A673 (cell line): ENCODE measurements around the gene GIPC2. TPM values are rescaled to one million over a fixed set of nuclear protein-coding genes. Genes with fewer than 3 reads are reported as not detected.
A peak's percentile ranks its signal among the peaks of the same experiment; 100 is the strongest.

Experiments used
- BruUV-seq: library from RNA; stranded (reverse); fragments of 400-500 nt; replicated peaks from 2 replicates; lab custom pipeline; 2021; lab: Mats Ljungman, UMichigan
- CTCF ChIA-PET: fragments of 300-600 bp; sonication (Branson Sonifier 250); formaldehyde crosslinking; loops from one replicate; lab custom pipeline; 2022; ENCODE audit warnings: antibody characterized with exemption; lab: Charles Lee
- POLR2A ChIA-PET: fragments of 300-600 bp; sonication (Branson Sonifier 250); formaldehyde crosslinking; loops from one replicate; lab custom pipeline; 2022; ENCODE audit warnings: antibody characterized with exemption; ENCODE audit not compliant: low non-redundant PET; lab: Charles Lee
- DNase-seq: peaks from one replicate; pipeline ENCODE4 v3.0.0-alpha.2; 2015; ENCODE audit warnings: low spot score
- H3K27ac ChIP-seq: fragments of 200-600 bp; sonication (generic); 2 replicates; pipeline ENCODE4 v1.5.1; 2016; ENCODE audit warnings: mixed run types, low read depth, mild to moderate bottlenecking, mixed read lengths, antibody characterized with exemption, low read length; ENCODE audit not compliant: poor library complexity, severe bottlenecking
- H3K27me3 ChIP-seq: fragments of 200-600 bp; sonication (generic); replicated peaks from 2 replicates; pipeline ENCODE4 v1.6.1; 2017; ENCODE audit warnings: mixed run types, low read depth, mild to moderate bottlenecking, mixed read lengths, antibody characterized with exemption, low read length; ENCODE audit not compliant: insufficient read depth, poor library complexity
- H3K36me3 ChIP-seq: fragments of 200-600 bp; sonication (generic); 2 replicates; pipeline ENCODE4 v1.6.1; 2016; ENCODE audit warnings: mixed run types, mild to moderate bottlenecking, mixed read lengths, antibody characterized with exemption, low read length; ENCODE audit not compliant: insufficient read depth, poor library complexity, severe bottlenecking
- H3K4me1 ChIP-seq: fragments of 200-600 bp; sonication (generic); 2 replicates; pipeline ENCODE4 v1.6.1; 2017; ENCODE audit warnings: mixed run types, mild to moderate bottlenecking, mixed read lengths, antibody characterized with exemption, low read length; ENCODE audit not compliant: insufficient read depth, poor library complexity, severe bottlenecking
- H3K4me3 ChIP-seq: fragments of 200-600 bp; sonication (generic); 2 replicates; pipeline ENCODE4 v1.5.1; 2016; ENCODE audit warnings: low read depth, mixed run types, mild to moderate bottlenecking, mixed read lengths, low read length; ENCODE audit not compliant: poor library complexity, severe bottlenecking
- H3K9me3 ChIP-seq: fragments of 200-600 bp; sonication (generic); 2 replicates; pipeline ENCODE4 v1.6.1; 2016; ENCODE audit warnings: mixed run types, low read depth, mild to moderate bottlenecking, mixed read lengths, antibody characterized with exemption, low read length; ENCODE audit not compliant: poor library complexity, severe bottlenecking
- EZH2 ChIP-seq: fragments of 200-600 bp; sonication (generic); IDR thresholded peaks from 2 replicates; pipeline ENCODE4 v1.6.1; 2017; ENCODE audit warnings: borderline replicate concordance, low read depth, mild to moderate bottlenecking, mixed read lengths, antibody characterized with exemption, low read length; ENCODE audit not compliant: poor library complexity, severe bottlenecking
- intact Hi-C: fragments of 100-400 bp; cut with micrococcal nuclease; formaldehyde crosslinking; loops from one replicate; pipeline ENCODE4 v1.10.0; 2022; ENCODE audit not compliant: unreplicated experiment
- total RNA-seq: library from RNA; stranded (reverse); gene quantifications from 2 replicates; pipeline ENCODE4 v1.2.3, GENCODE V29; 2021
- TF ChIP-seq, protein P1 (sequence below): fragments of 300-800, 200-600 bp; sonication (generic); conservative IDR thresholded peaks from 2 replicates; pipeline ENCODE4 v1.5.1; 2017; ENCODE audit warnings: low read depth, mild to moderate bottlenecking, antibody characterized with exemption, low read length, moderate library complexity, mixed read lengths

GIPC2 gene
- total RNA-seq, 1 experiment from 2014 or later = not detected

DNA sequence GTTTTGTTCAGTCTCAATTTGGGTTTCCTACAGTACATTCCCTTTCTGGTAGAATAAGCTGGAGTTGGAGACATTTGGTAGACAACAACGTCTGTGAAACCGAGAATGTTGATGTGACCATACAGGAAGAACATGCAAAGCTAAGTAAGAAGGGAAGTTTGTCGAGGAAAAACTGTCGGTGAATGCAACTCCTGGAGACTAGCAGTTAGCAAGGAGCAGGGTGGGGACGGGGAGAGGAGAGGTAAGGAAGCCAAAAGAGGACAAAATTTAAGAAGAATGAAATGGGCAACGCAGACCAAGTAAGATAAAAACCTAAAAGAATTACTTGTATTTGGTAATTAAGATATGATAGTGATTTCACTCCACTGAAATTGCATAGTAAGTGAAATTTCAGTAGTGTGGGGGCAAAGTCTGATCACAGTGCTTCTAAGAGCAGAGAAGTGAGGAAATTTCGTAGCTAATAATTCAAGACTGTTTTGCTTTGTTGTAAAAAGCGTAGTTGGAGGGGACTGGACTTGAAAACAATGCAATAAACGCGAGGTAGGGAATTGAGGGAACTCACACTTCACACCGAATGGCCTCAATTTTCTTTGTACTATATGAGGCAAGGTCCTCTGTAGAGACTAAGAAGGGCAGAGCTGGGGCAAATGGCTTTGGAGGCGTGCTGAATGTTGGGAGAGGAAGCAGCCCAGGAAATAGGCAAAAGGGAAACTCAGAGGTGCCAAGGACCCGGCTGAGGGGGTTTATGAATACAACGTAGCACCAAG lies 787 bp upstream of the GIPC2 start:
- Histone ChIP-seq H3K9me3 (no peaks in the 10 kb centered on the region), H3K4me3 (no peak overlapping the region), H3K27me3 (peaks cover 33% of the 10 kb centered on the region), H3K4me1 (no peaks in the 10 kb centered on the region), H3K36me3 (no peaks in the 10 kb centered on the region), H3K27ac (no peak overlapping the region)
- CTCF ChIA-PET = no interaction called here
- DNase-seq = no peak
- intact Hi-C loops = no loop called here
- BruUV-seq = no TSS peak
- POLR2A ChIA-PET = no interaction called here
- TF ChIP-seq, protein P1, sequence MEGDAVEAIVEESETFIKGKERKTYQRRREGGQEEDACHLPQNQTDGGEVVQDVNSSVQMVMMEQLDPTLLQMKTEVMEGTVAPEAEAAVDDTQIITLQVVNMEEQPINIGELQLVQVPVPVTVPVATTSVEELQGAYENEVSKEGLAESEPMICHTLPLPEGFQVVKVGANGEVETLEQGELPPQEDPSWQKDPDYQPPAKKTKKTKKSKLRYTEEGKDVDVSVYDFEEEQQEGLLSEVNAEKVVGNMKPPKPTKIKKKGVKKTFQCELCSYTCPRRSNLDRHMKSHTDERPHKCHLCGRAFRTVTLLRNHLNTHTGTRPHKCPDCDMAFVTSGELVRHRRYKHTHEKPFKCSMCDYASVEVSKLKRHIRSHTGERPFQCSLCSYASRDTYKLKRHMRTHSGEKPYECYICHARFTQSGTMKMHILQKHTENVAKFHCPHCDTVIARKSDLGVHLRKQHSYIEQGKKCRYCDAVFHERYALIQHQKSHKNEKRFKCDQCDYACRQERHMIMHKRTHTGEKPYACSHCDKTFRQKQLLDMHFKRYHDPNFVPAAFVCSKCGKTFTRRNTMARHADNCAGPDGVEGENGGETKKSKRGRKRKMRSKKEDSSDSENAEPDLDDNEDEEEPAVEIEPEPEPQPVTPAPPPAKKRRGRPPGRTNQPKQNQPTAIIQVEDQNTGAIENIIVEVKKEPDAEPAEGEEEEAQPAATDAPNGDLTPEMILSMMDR = no peak
- no peak for TF ChIP-seq EZH2

DNA sequence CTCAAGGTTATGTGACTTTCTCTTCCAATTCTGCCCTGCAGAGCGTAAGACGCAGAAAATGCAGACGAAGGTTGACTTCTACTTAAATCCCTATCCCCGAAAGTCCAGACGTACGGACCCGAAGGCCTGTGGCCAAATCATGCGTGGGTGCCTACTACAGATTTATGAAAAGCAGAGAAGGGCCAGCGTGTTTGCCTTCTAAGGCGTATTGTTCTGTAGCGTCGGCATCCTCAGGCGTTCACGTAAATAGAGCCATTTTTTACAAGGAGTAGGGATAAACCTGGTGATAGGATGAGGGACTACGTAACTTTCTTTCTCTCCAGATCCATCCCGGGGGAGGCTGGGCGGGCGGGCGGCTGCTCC lies 222 bp upstream of the GIPC2 start:
- TF ChIP-seq, protein P1 = no peak
- TF ChIP-seq EZH2 = no peak
- Histone ChIP-seq H3K27ac (no peak overlapping the region), H3K9me3 (no peaks in the 10 kb centered on the region), H3K4me1 (no peaks in the 10 kb centered on the region), H3K36me3 (no peaks in the 10 kb centered on the region), H3K4me3 (peak overlapping the region; percentile 34), H3K27me3 (peaks cover 33% of the 10 kb centered on the region)
- ChIA-PET POLR2A (no interaction called here), CTCF (no interaction called here)
- DNase-seq = no peak
- BruUV-seq = no TSS peak
- intact Hi-C loops = no loop called here

DNA sequence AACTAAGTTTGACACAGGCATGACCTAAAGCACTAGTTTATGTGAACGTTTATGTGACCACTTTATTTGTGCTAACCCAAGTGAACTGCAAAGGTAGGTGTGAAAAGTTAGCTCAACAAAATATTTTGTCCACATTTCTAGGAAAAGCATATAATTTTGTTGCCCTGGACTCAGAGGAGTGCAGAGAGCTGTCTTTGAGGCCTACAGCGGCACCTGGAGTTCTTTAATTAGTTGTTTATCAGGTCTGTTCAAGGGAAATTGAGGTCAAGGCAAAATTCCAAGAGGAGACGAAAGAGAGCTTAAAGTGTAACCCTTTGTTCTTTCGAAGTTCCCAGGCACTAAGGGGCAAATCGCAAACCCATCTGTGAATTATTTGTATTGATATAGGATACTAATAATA lies 1.3 kb downstream of the GIPC2 start:
- intact Hi-C loops = no loop called here
- TF ChIP-seq EZH2 = no peak
- TF ChIP-seq, protein P1 = no peak
- H3K36me3 ChIP-seq = no peaks in the 10 kb centered on the region
- H3K4me3 ChIP-seq = no peak overlapping the region
- no peaks in the 10 kb centered on the region for H3K4me1 ChIP-seq
- no TSS peak for BruUV-seq
- no peaks in the 10 kb centered on the region for H3K9me3 ChIP-seq
- POLR2A ChIA-PET = no interaction called here
- peaks cover 33% of the 10 kb centered on the region for H3K27me3 ChIP-seq
- DNase-seq = no peak
- CTCF ChIA-PET = interaction anchor here (0.7 kb wide), 1 partner anchor 9 kb away, joined by 4 read pairs; no protein-coding TSS in a partner anchor
- H3K27ac ChIP-seq = no peak overlapping the region
